H1 (cell line): ENCODE data around the gene GDF3. TPM values are rescaled to one million over a fixed set of nuclear protein-coding genes. Genes with fewer than 3 reads are reported as not detected.
"Not testable (repeated sequence)": the region's sequence is repeated elsewhere in the genome, so short reads cannot be mapped to it uniquely, and the experiment has no call there.

Source experiments
- CTCF ChIA-PET: fragments of 300-600 bp; sonication (Branson Sonifier 250); formaldehyde crosslinking; loops from one replicate; lab custom pipeline; 2021; ENCODE audit not compliant: partially characterized antibody; lab: Charles Lee
- POLR2A ChIA-PET: fragments of 300-600 bp; sonication (Branson Sonifier 250); formaldehyde crosslinking; loops from one replicate; lab custom pipeline; 2021; ENCODE audit warnings: inconsistent platforms; ENCODE audit not compliant: partially characterized antibody; lab: Charles Lee
- DNase-seq, 2 experiments: peaks; one replicate each; pipeline versions ENCODE4 v3.0.0 to v3.0.0-alpha.2; 2010 to 2022; ENCODE audit warnings: low spot score in 2 of 2, low read depth in 1 of 2, mixed read lengths in 1 of 2
- FAIRE-seq: peaks from 2 replicates; lab custom pipeline; 2011; peaks lifted over from hg19 to GRCh38; lab: Jason Lieb, UNC
- H2AFZ ChIP-seq: 2 replicates; pipeline ENCODE4 v1.8.1; 2012; ENCODE audit warnings: low read length, inconsistent platforms
- H2AK5ac ChIP-seq: 2 replicates; pipeline ENCODE4 v1.6.1; 2013; ENCODE audit warnings: low read depth, low read length
- H2BK120ac ChIP-seq: replicated peaks from 2 replicates; pipeline ENCODE3; 2013; ENCODE audit warnings: low read depth, low read length, inconsistent platforms
- H2BK12ac ChIP-seq: 2 replicates; pipeline ENCODE4 v1.6.1; 2013; ENCODE audit warnings: low read depth, low read length
- H2BK15ac ChIP-seq: 2 replicates; pipeline ENCODE4 v1.6.1; 2013; ENCODE audit warnings: low read length
- H2BK20ac ChIP-seq: 2 replicates; pipeline ENCODE4 v1.6.1; 2013; ENCODE audit warnings: low read length
- H2BK5ac ChIP-seq: 2 replicates; pipeline ENCODE4 v1.6.1; 2013; ENCODE audit warnings: low read depth, low read length
- H3K14ac ChIP-seq: 2 replicates; pipeline ENCODE4 v1.6.1; 2013; ENCODE audit warnings: inconsistent platforms; ENCODE audit not compliant: insufficient read length
- H3K18ac ChIP-seq: 2 replicates; pipeline ENCODE4 v1.6.1; 2013; ENCODE audit warnings: low read length; ENCODE audit errors: extremely low read depth
- H3K23ac ChIP-seq: 2 replicates; pipeline ENCODE4 v1.6.1; 2013; ENCODE audit warnings: inconsistent platforms; ENCODE audit not compliant: insufficient read length
- H3K23me2 ChIP-seq: 2 replicates; pipeline ENCODE4 v1.6.1; 2013; ENCODE audit warnings: low read depth, low read length
- H3K27ac ChIP-seq: 2 replicates; pipeline ENCODE4 v1.6.1; 2011; ENCODE audit warnings: low read depth, low read length, inconsistent platforms
- H3K27me3 ChIP-seq, 4 experiments: replicated peaks in 1 of 4; 1 replicate in 1 of 4; 2 replicates in 3 of 4; pipeline versions ENCODE4 v1.6.1 to v1.8.1; 2011 to 2013; ENCODE audit warnings: low read length in 3 of 4, mild to moderate bottlenecking in 3 of 4, inconsistent platforms in 2 of 4, mixed read lengths in 2 of 4, moderate library complexity in 1 of 4; ENCODE audit not compliant: control insufficient read depth in 3 of 4, insufficient read depth in 3 of 4; ENCODE audit errors: extremely low read depth in 1 of 4
- H3K36me3 ChIP-seq, 4 experiments: 2 replicates each; pipeline versions ENCODE4 v1.6.1 to v1.8.1; 2011 to 2013; ENCODE audit warnings: mild to moderate bottlenecking in 4 of 4, low read length in 3 of 4, moderate library complexity in 2 of 4, control low read depth in 1 of 4, inconsistent platforms in 1 of 4; ENCODE audit not compliant: insufficient read depth in 4 of 4, control insufficient read depth in 2 of 4
- H3K4ac ChIP-seq: replicated peaks from 2 replicates; pipeline ENCODE3; 2013; ENCODE audit warnings: low read length, low read depth, mixed read lengths, inconsistent platforms; ENCODE audit not compliant: insufficient read length
- H3K4me1 ChIP-seq, 4 experiments: replicated peaks in 1 of 4; 1 replicate in 1 of 4; 2 replicates in 3 of 4; pipeline versions ENCODE4 v1.6.1 to v1.8.1; 2011 to 2013; ENCODE audit warnings: low read length in 3 of 4, inconsistent platforms in 2 of 4, mixed read lengths in 1 of 4; ENCODE audit not compliant: insufficient read depth in 4 of 4, control insufficient read depth in 3 of 4
- H3K4me2 ChIP-seq, 2 experiments: 2 replicates each; pipeline versions ENCODE4 v1.6.1 to v1.8.1; 2011 to 2013; ENCODE audit warnings: low read depth in 2 of 2, low read length in 2 of 2, control low read depth in 1 of 2, inconsistent platforms in 1 of 2, mild to moderate bottlenecking in 1 of 2; ENCODE audit not compliant: insufficient read depth in 1 of 2
- H3K4me3 ChIP-seq, 4 experiments: fragments of 200-600, 300-600 bp in 1 of 4; sonication (generic), shearing (Covaris generic), sonication (Bioruptor Twin) in 1 of 4; 2 replicates each; pipeline versions ENCODE4 v1.5.1 to v1.8.1; 2011 to 2016; ENCODE audit warnings: low read length in 4 of 4, low read depth in 3 of 4, control low read depth in 2 of 4, inconsistent platforms in 2 of 4, mild to moderate bottlenecking in 2 of 4, mixed read lengths in 1 of 4, moderate library complexity in 1 of 4; ENCODE audit not compliant: insufficient read depth in 2 of 4; ENCODE audit errors: extremely low read depth in 1 of 4
- H3K56ac ChIP-seq: replicated peaks from 2 replicates; pipeline ENCODE3; 2013; ENCODE audit warnings: low read depth, mild to moderate bottlenecking, mixed read lengths, low read length, inconsistent platforms; ENCODE audit not compliant: insufficient read length
- H3K79me1 ChIP-seq: 2 replicates; pipeline ENCODE4 v1.6.1; 2013; ENCODE audit warnings: low read depth, low read length, control low read depth
- H3K79me2 ChIP-seq, 2 experiments: 2 replicates each; pipeline versions ENCODE4 v1.6.1 to v1.8.1; 2012 to 2013; ENCODE audit warnings: low read length in 2 of 2, mild to moderate bottlenecking in 2 of 2, inconsistent platforms in 1 of 2; ENCODE audit not compliant: insufficient read depth in 2 of 2, control insufficient read depth in 1 of 2
- H3K9ac ChIP-seq, 4 experiments: replicated peaks in 1 of 4; 1 replicate in 1 of 4; 2 replicates in 3 of 4; pipeline versions ENCODE4 v1.6.1 to v1.8.1; 2011 to 2013; ENCODE audit warnings: low read depth in 3 of 4, low read length in 3 of 4, control low read depth in 2 of 4, mild to moderate bottlenecking in 2 of 4, moderate library complexity in 2 of 4, inconsistent platforms in 1 of 4; ENCODE audit errors: extremely low read depth in 1 of 4
- H3K9me3 ChIP-seq, 2 experiments: 2 replicates each; pipeline versions ENCODE4 v1.6.1 to v1.8.1; 2012 to 2013; ENCODE audit warnings: mild to moderate bottlenecking in 2 of 2, moderate library complexity in 2 of 2, control low read depth in 1 of 2, inconsistent platforms in 1 of 2, low read depth in 1 of 2, low read length in 1 of 2, mixed read lengths in 1 of 2; ENCODE audit not compliant: insufficient read depth in 2 of 2
- H4K20me1 ChIP-seq, 2 experiments: replicated peaks in 1 of 2; 2 replicates each; pipeline versions ENCODE3 to v1.8.1; 2011 to 2013; ENCODE audit warnings: inconsistent platforms in 2 of 2, low read length in 2 of 2, mild to moderate bottlenecking in 1 of 2; ENCODE audit not compliant: insufficient read depth in 2 of 2, control insufficient read depth in 1 of 2
- H4K5ac ChIP-seq: 2 replicates; pipeline ENCODE4 v1.6.1; 2013; ENCODE audit warnings: low read length, low read depth, mixed read lengths, inconsistent platforms; ENCODE audit not compliant: insufficient read length
- H4K8ac ChIP-seq: 2 replicates; pipeline ENCODE4 v1.8.0; 2013; ENCODE audit warnings: mild to moderate bottlenecking, moderate library complexity, low read length, inconsistent platforms; ENCODE audit not compliant: insufficient read depth; ENCODE audit errors: extremely low read depth
- H4K91ac ChIP-seq: replicated peaks from 2 replicates; pipeline ENCODE3; 2013; ENCODE audit warnings: low read length, mixed read lengths, inconsistent platforms; ENCODE audit not compliant: insufficient read length
- CHD2 ChIP-seq: IDR thresholded peaks from 2 replicates; pipeline ENCODE4 v1.6.1; 2012; ENCODE audit warnings: low read length, improper control_type of control experiment
- SP1 ChIP-seq: IDR thresholded peaks from 2 replicates; pipeline ENCODE4 v1.6.1; 2011; ENCODE audit warnings: low read depth, low read length
- TBP ChIP-seq: IDR thresholded peaks from 2 replicates; pipeline ENCODE4 v1.6.1; 2011; ENCODE audit warnings: low read depth, low read length, improper control_type of control experiment
- WGBS, 2 experiments: shearing (Covaris generic) in 1 of 2; methylation state at CpG; one replicate each; pipeline versions ENCODE4 v1.1.6 to v1.1.7; 2013 to 2015; ENCODE audit warnings: low lambda C conversion rate in 2 of 2, mixed read lengths in 2 of 2, inconsistent platforms in 1 of 2, low coverage in 1 of 2, missing lambda C conversion rate in 1 of 2; ENCODE audit not compliant: insufficient replicate concordance in 2 of 2, insufficient coverage in 1 of 2, insufficient read length in 1 of 2; ENCODE audit errors: extremely low coverage in 1 of 2, missing lambda C conversion rate in 1 of 2; 5-methylcytosine and 5-hydroxymethylcytosine counted together
- polyA plus RNA-seq, 7 experiments: library from polyadenylated mRNA; depleted of rRNA in 3 of 7; stranded (reverse) in 5 of 7; unstranded in 2 of 7; fragments of >200 nt in 5 of 7; fragments of 200-250 nt in 2 of 7; gene quantifications; 1 replicate in 5 of 7; 2 replicates in 1 of 7; 4 replicates in 1 of 7; pipeline versions ENCODE4 v1.2.1 to v1.2.3, GENCODE V29; 2011 to 2013; ENCODE audit warnings: missing spikeins in 2 of 7, mixed read lengths in 2 of 7
- total RNA-seq: library from RNA; stranded (reverse); fragmentation: NEBNext Ultra II Directional; extraction: Animal tissue kit (Norgen Biotek cat#: 25700); gene quantifications from 2 replicates; pipeline ENCODE4 v1.2.1, GENCODE V29; 2021

The GDF3 gene
- total and polyA plus RNA-seq, 2 of the 8 experiments (the other 6 are each of a cell fraction or from before 2014, with no cell fraction given) = 4.3 to 16.8 TPM

- H3K9me3 ChIP-seq, H2BK120ac ChIP-seq, H3K79me2 ChIP-seq, H4K8ac ChIP-seq, H4K20me1 ChIP-seq, H3K36me3 ChIP-seq, FAIRE-seq, DNase-seq, H4K5ac ChIP-seq, H3K27ac ChIP-seq, H3K23me2 ChIP-seq, H3K4ac ChIP-seq, H3K27me3 ChIP-seq, H2BK15ac ChIP-seq, H2AFZ ChIP-seq, H3K9ac ChIP-seq, H3K23ac ChIP-seq, H3K14ac ChIP-seq, H3K79me1 ChIP-seq, H3K56ac ChIP-seq: not testable (repeated sequence)
- POLR2A ChIA-PET = interaction anchor here (0.9 to 1.6 kb wide), 6 partner anchors 10 to 696 kb away, joined by 3 to 4 read pairs (median 3); partner anchors contain the start of genes C12orf57 and RNU7-1
- H3K4me3 ChIP-seq = peak overlapping the region in 1 of 4 experiments; percentile 45; a peak in 1 of 8 replicates
- TF ChIP-seq TBP (peak; percentile 63; the same call in 1 of the 2 replicates), SP1 (0 out of 2 replicates have a peak, but pooled peaks have one; percentile 52), CHD2 (0 out of 2 replicates have a peak, but pooled peaks have one; percentile 22)
- H2BK12ac ChIP-seq = peak overlapping the region; percentile 82; the same call in 1 of the 2 replicates
- H2BK5ac ChIP-seq = peak overlapping the region; percentile 62; the same call in 1 of the 2 replicates
- CTCF ChIA-PET = interaction anchor here (1.0 to 9.4 kb wide), 18 partner anchors 11 to 494 kb away, joined by 3 to 45 read pairs (median 5); no protein-coding TSS in a partner anchor
- H2BK20ac ChIP-seq = 0 out of 2 replicates have a peak overlapping the region, but pooled peaks have one; percentile 9
- WGBS, 2 experiments = 68% methylated on average over 32 of the region's 40 CpGs; no CpG with 5 or more reads in 1 of the 2 experiments
- peak overlapping the region; percentile 17 for H4K91ac ChIP-seq
- H3K4me1 ChIP-seq = peaks cover 4 to 21% (median 11%) of the 10 kb centered on the region in 4 experiments; a peak in 6 of 7 replicates
- peak overlapping the region in 1 of 2 experiments; percentile 76; a peak in 1 of 4 replicates for H3K4me2 ChIP-seq
- H2AK5ac ChIP-seq = peak overlapping the region; percentile 11; the same call in 1 of the 2 replicates
- peak overlapping the region; percentile 22; the same call in 1 of the 2 replicates for H3K18ac ChIP-seq
These were observed 55.2 kb downstream of the GDF3 start for GRCh38 chr12:7640123-7640995.
